ENCODE data around the gene LUZP2.

DNA sequence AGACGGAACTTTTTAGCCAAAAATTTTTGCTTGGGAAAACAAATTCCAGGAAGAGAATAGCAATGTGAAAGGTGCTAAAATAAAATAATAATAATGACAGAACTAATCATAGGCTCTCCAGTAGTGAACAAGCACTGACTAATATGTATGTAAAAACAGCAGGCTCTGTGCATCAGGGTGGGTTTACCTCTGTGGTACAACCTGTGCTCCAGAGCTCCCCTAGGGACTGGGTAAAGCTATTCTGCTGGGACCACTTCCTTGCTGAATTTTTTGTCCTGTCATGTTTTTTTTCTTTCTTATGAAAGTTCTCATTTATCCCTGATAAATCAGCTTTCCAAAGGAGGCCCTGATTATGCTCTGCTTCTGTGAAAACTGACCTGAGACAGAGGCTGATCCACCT, 18.8 kb downstream of the LUZP2 start:
- TF ChIP-seq, protein P1, sequence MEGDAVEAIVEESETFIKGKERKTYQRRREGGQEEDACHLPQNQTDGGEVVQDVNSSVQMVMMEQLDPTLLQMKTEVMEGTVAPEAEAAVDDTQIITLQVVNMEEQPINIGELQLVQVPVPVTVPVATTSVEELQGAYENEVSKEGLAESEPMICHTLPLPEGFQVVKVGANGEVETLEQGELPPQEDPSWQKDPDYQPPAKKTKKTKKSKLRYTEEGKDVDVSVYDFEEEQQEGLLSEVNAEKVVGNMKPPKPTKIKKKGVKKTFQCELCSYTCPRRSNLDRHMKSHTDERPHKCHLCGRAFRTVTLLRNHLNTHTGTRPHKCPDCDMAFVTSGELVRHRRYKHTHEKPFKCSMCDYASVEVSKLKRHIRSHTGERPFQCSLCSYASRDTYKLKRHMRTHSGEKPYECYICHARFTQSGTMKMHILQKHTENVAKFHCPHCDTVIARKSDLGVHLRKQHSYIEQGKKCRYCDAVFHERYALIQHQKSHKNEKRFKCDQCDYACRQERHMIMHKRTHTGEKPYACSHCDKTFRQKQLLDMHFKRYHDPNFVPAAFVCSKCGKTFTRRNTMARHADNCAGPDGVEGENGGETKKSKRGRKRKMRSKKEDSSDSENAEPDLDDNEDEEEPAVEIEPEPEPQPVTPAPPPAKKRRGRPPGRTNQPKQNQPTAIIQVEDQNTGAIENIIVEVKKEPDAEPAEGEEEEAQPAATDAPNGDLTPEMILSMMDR (IDR thresholded peaks at IDR 0.05) = no peak
- TF ChIP-seq POLR2A (IDR thresholded peaks at IDR 0.05) = no peak

Data from tibial nerve (tissue), 3 donors.